PC-3 (cell line): ENCODE results near the gene SDE2. TPM values are rescaled to one million over a fixed set of nuclear protein-coding genes. Genes with fewer than 3 reads are reported as not detected.

Experiments used
- ATAC-seq: fragments of 200-7000 bp; cut with Tn5 transposase; 2 replicates; pipeline ENCODE4 v1.9.1; 2020; ENCODE audit warnings: mild to moderate bottlenecking, moderate library complexity
- BruUV-seq: library from RNA; stranded (reverse); fragments of 400-500 nt; replicated peaks from 2 replicates; lab custom pipeline; 2021; lab: Mats Ljungman, UMichigan
- CTCF ChIA-PET: fragments of 300-600 bp; sonication (Branson Sonifier 250); formaldehyde crosslinking; loops from one replicate; lab custom pipeline; 2022; ENCODE audit warnings: antibody characterized with exemption; lab: Charles Lee
- POLR2A ChIA-PET: fragments of 300-600 bp; sonication (Branson Sonifier 250); formaldehyde crosslinking; loops from one replicate; lab custom pipeline; 2022; ENCODE audit warnings: antibody characterized with exemption; ENCODE audit not compliant: unreplicated experiment; lab: Charles Lee
- DNase-seq: peaks from one replicate; pipeline ENCODE4 v3.0.0-alpha.2; 2015
- H2AFZ ChIP-seq: fragments of 300-600 bp; sonication (generic); 2 replicates; pipeline ENCODE4 v1.6.0; 2016; ENCODE audit warnings: antibody characterized with exemption, low read length
- H3F3A ChIP-seq: fragments of 300-600 bp; sonication (generic); one replicate; pipeline ENCODE4 v1.6.0; 2017; ENCODE audit warnings: antibody characterized with exemption, low read length, control low read depth, mild to moderate bottlenecking; ENCODE audit not compliant: unreplicated experiment
- H3K27ac ChIP-seq: fragments of 300-600 bp; sonication (generic); 2 replicates; pipeline ENCODE4 v1.5.1; 2016; ENCODE audit warnings: mild to moderate bottlenecking, low read length
- H3K27me3 ChIP-seq: fragments of 300-600 bp; sonication (generic); 2 replicates; pipeline ENCODE4 v1.6.1; 2016; ENCODE audit warnings: low read length, mixed read lengths
- H3K36me3 ChIP-seq: fragments of 300-600 bp; sonication (generic); 2 replicates; pipeline ENCODE4 v1.6.1; 2016; ENCODE audit warnings: low read depth, mixed run types, low read length, mixed read lengths
- H3K4me1 ChIP-seq: fragments of 300-600 bp; sonication (generic); 2 replicates; pipeline ENCODE4 v1.5.1; 2016; ENCODE audit warnings: low read length; ENCODE audit not compliant: insufficient read depth
- H3K4me2 ChIP-seq: fragments of 300-600 bp; sonication (generic); 2 replicates; pipeline ENCODE4 v1.6.0; 2016; ENCODE audit warnings: low read length
- H3K4me3 ChIP-seq: fragments of 300-600 bp; sonication (generic); 2 replicates; pipeline ENCODE4 v1.5.1; 2016; ENCODE audit warnings: mild to moderate bottlenecking, low read length, mixed read lengths
- H3K79me2 ChIP-seq: fragments of 300-600 bp; sonication (generic); 2 replicates; pipeline ENCODE4 v1.6.1; 2017; ENCODE audit warnings: low read length, mixed read lengths
- H3K9ac ChIP-seq: fragments of 300-600 bp; sonication (generic); 2 replicates; pipeline ENCODE4 v1.6.0; 2016; ENCODE audit warnings: mild to moderate bottlenecking, low read length
- H3K9me2 ChIP-seq: fragments of 300-600 bp; sonication (generic); replicated peaks from 2 replicates; pipeline ENCODE4 v1.6.1; 2016; ENCODE audit warnings: mixed run types, low read length, mixed read lengths
- H3K9me3 ChIP-seq: fragments of 300-600 bp; sonication (generic); 2 replicates; pipeline ENCODE4 v1.6.1; 2016; ENCODE audit warnings: low read length, mixed read lengths
- H4K20me1 ChIP-seq: fragments of 300-600 bp; sonication (generic); 2 replicates; pipeline ENCODE4 v1.6.1; 2016; ENCODE audit warnings: low read length, mixed read lengths
- CTCF ChIP-seq: fragments of 300-600 bp; sonication (generic); conservative IDR thresholded peaks from 2 replicates; pipeline ENCODE4 v1.5.1; 2017; ENCODE audit warnings: antibody characterized with exemption, low read depth, mild to moderate bottlenecking, low read length
- EZH2 ChIP-seq: fragments of 300-600 bp; sonication (generic); IDR thresholded peaks from one replicate; pipeline ENCODE4 v1.6.1; 2017; ENCODE audit warnings: antibody characterized with exemption, mild to moderate bottlenecking, low read length; ENCODE audit not compliant: unreplicated experiment
- EZH2phosphoT487 ChIP-seq: fragments of 300-600 bp; sonication (generic); IDR thresholded peaks from 2 replicates; pipeline ENCODE4 v1.6.1; 2018; ENCODE audit warnings: mild to moderate bottlenecking, antibody characterized with exemption, low read length, borderline replicate concordance
- intact Hi-C: fragments of 100-400 bp; cut with micrococcal nuclease; formaldehyde crosslinking; loops from 2 replicates; pipeline ENCODE4 v1.9.0; 2023
- total RNA-seq: library from RNA; depleted of rRNA; stranded (reverse); fragments of >200 nt; gene quantifications from 2 replicates; pipeline ENCODE4 v1.2.3, GENCODE V29; 2014

The SDE2 gene
- total RNA-seq, 1 experiment from 2014 or later: 26.1 TPM

DNA sequence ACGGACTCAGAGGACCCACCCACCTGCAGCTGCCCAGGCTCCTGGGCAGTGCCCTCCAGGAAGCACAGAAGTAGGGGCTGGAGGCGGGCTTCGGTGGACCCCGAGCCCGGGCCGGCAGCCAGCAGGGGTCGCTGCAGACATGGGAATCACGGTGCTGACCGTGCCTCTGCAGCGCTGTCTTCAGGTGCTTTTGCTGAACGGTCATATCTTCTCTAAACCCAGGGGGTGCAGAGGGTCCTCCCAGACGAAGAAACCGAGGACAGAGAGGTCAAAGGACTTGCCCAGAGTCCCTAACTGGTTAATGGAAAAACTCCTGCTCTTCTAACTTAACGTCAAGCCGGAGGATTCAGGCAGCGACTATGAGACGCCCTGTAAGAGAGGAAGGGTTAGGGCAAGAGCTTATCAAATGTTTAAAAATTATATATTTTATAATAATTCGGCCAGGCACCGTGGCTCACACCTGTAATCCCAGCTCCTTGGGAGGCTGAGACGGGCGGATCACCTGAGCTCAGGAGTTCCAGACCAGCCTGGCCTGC, 36.6 kb downstream of the SDE2 start:
- TF ChIP-seq EZH2phosphoT487 (no peak), CTCF (peak; percentile 78)
- H2AFZ ChIP-seq: no peak overlapping the region
- no peak overlapping the region for H3K4me2 ChIP-seq
- POLR2A ChIA-PET: no interaction called here
- H3K36me3 ChIP-seq: no peaks in the 10 kb centered on the region; the same call in 1 of the 2 replicates
- no peaks in the 10 kb centered on the region for H3K4me1 ChIP-seq
- no peak overlapping the region for H3K4me3 ChIP-seq
- no peaks in the 10 kb centered on the region for H3K27me3 ChIP-seq
- CTCF ChIA-PET: no interaction called here
- ATAC-seq: peak; percentile 46; the same call in 1 of the 2 replicates
- no peaks in the 10 kb centered on the region for H3K9me2 ChIP-seq
- no peak overlapping the region for H3K27ac ChIP-seq
- BruUV-seq: no TSS peak
- no peak overlapping the region for H3K9ac ChIP-seq
- no peaks in the 10 kb centered on the region for H4K20me1 ChIP-seq
- no peaks in the 10 kb centered on the region for H3K9me3 ChIP-seq
- no peaks in the 10 kb centered on the region for H3K79me2 ChIP-seq
- no peaks in the 10 kb centered on the region for H3F3A ChIP-seq
- DNase-seq: no peak
- intact Hi-C loops: no loop called here

DNA sequence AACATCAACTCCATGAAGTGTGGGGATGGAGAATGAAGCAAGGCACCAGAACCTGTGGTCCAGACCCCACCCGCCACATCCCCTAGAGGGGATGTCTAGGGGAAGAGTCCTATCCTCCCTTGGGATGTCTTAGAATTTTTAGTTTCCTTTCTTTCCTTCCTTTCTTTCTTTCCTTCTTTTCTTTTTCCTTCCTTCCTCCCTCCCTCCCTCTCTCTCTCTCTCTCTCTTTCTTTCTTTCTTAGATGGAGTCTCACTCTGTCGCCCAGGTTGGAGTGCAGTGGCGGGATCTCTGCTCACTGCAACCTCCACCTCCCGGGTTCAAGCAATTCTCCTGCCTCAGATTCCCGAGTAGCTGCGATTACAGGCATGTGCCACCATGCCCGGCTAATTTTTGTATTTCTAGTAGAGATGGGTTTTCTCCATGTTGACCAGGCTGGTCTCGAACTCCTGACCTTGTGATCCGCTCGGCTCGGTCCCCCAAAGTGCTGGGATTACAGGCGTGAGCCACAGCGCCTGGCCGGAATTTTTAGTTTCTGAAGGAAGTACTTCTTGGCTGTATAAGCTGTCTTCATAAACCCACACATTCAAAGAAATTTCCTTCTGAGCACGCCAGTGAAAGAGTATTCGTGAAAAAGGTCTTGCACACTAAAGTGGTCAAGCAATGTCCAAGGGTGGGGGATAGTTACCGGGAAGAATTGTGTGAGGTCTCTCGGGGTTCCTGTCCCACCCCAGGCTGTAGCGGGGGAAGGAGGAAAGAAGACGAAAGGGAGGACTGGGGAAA, 37.3 kb downstream of the SDE2 start:
- Histone ChIP-seq H3K27me3 (no peaks in the 10 kb centered on the region), H3K27ac (no peak overlapping the region), H3K79me2 (no peaks in the 10 kb centered on the region), H3F3A (no peaks in the 10 kb centered on the region), H3K36me3 (no peaks in the 10 kb centered on the region; the same call in 1 of the 2 replicates), H3K9ac (no peak overlapping the region), H3K4me1 (no peaks in the 10 kb centered on the region), H3K4me3 (no peak overlapping the region), H4K20me1 (no peaks in the 10 kb centered on the region), H3K9me3 (no peaks in the 10 kb centered on the region), H3K9me2 (no peaks in the 10 kb centered on the region), H2AFZ (no peak overlapping the region), H3K4me2 (no peak overlapping the region)
- ChIA-PET POLR2A (interaction anchor here (0.6 kb wide), 1 partner anchor 56 kb away, joined by 9 read pairs; no protein-coding TSS in a partner anchor), CTCF (no interaction called here)
- no TSS peak for BruUV-seq
- no peak for ATAC-seq
- intact Hi-C loops: no loop called here
- no peak for DNase-seq
- TF ChIP-seq EZH2phosphoT487: no peak
- TF ChIP-seq CTCF: no peak
- no peak for TF ChIP-seq EZH2

GRCh38 chr1:225958041-225958440, 41.1 kb downstream of the SDE2 start:
- H2AFZ ChIP-seq: no peak overlapping the region
- H3K27ac ChIP-seq: no peak overlapping the region
- intact Hi-C loops: no loop called here
- ChIA-PET CTCF (no interaction called here), POLR2A (no interaction called here)
- no peak overlapping the region for H3K4me3 ChIP-seq
- no peak for DNase-seq
- H3K4me2 ChIP-seq: no peak overlapping the region
- BruUV-seq: no TSS peak
- no peak for ATAC-seq
- H3K27me3 ChIP-seq: no peaks in the 10 kb centered on the region
- no peak overlapping the region for H3K9ac ChIP-seq
- H3K9me2 ChIP-seq: no peaks in the 10 kb centered on the region
- H3K4me1 ChIP-seq: no peaks in the 10 kb centered on the region
- H3F3A ChIP-seq: no peaks in the 10 kb centered on the region
- no peaks in the 10 kb centered on the region for H3K9me3 ChIP-seq
- no peak for TF ChIP-seq CTCF
- no peaks in the 10 kb centered on the region for H4K20me1 ChIP-seq
- no peaks in the 10 kb centered on the region; the same call in 1 of the 2 replicates for H3K36me3 ChIP-seq
- H3K79me2 ChIP-seq: no peaks in the 10 kb centered on the region
